Measurements from ENCODE around the gene CDC7.

DNA sequence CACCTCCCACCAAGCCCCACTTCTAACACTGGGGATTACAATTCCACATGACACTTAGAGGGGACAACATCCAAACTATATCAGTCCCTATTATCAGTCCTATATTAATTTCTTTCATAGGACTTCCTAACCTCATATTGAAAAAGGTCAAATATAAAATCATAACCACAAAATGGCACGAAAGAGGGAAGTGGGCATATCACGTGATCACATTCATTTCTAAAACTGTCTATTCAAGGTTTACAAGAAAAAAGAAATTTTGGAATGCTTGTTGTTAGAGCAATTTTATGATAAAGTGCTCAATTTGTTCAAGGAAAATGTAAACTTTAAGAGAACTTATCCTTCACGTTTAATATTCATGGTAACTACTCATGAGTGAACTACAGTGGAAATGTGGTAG is 13.2 kb upstream of the CDC7 start:
- TF ChIP-seq FOXK2 (IDR thresholded peaks at IDR 0.05), result no peak
- TF ChIP-seq FOXA1 (IDR thresholded peaks at IDR 0.05), result no peak
